Cardiac fibroblast (primary cell): ENCODE data around the gene TUNAR.

ENCODE experiments used
- DNase-seq, 2 donors: peaks; one replicate each; pipeline versions ENCODE4 v3.0.0 to v3.0.0-alpha.2; 2010; ENCODE audit warnings: low read depth in 2 of 2
- H3K4me3 ChIP-seq, 2 donors: replicated peaks in 1 of 2; 1 replicate in 1 of 2; 2 replicates in 1 of 2; pipeline ENCODE4 v1.5.1; 2011; ENCODE audit warnings: low read depth in 2 of 2, low read length in 2 of 2, mild to moderate bottlenecking in 2 of 2, moderate library complexity in 1 of 2
- CTCF ChIP-seq: IDR thresholded peaks from one replicate; pipeline ENCODE4 v1.5.1; 2011; ENCODE audit warnings: low read depth, mild to moderate bottlenecking, low read length, inconsistent platforms

Gene TUNAR

GRCh38 chr14:95832012-95832411 lies 44.6 kb upstream of the TUNAR start:
- no peak overlapping the region for H3K4me3 ChIP-seq
- no peak for TF ChIP-seq CTCF
- no peak for DNase-seq

DNA sequence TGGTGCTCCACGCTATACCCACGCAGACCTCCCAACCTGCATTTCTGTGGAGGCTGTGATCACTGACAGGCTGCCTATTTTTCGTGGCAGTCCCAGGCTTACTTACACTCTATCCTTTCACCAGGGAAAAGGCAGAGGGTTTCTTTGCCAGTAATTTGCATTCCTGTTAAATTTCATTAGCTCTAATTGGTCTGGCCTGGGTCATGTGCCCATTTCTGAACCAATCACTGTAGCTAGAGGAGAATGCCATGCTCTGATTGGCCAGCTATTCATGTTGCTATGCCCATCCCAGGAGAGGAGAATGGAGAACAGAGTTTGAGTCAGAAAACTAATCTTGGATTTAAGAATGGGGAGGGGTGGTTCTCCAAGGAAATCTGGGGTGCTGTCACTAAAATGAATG lies 43.2 kb upstream of the TUNAR start:
- no peak for DNase-seq
- no peak for TF ChIP-seq CTCF
- no peak overlapping the region for H3K4me3 ChIP-seq

DNA sequence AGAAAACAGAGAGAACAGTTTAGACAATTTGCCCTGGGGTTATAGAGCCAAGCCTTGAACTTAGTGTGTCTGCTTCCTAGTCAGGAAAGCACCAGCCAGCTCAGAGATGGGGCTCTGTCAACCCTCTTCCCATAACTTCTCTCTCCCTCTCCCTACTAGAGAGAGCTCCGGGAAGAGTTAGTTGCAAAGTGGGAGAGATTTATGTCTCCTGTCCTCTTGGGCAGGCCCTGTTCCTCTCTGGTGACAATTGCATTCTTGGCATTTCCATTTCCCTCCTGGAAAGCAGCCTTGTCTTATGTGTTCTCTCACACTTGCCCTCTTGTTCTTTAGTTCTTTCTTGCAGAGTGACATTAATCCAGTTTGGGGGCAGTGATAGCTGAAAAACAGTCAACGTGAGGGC lies 42.1 kb upstream of the TUNAR start:
- no peak overlapping the region for H3K4me3 ChIP-seq
- DNase-seq, result no peak
- TF ChIP-seq CTCF, result no peak

DNA sequence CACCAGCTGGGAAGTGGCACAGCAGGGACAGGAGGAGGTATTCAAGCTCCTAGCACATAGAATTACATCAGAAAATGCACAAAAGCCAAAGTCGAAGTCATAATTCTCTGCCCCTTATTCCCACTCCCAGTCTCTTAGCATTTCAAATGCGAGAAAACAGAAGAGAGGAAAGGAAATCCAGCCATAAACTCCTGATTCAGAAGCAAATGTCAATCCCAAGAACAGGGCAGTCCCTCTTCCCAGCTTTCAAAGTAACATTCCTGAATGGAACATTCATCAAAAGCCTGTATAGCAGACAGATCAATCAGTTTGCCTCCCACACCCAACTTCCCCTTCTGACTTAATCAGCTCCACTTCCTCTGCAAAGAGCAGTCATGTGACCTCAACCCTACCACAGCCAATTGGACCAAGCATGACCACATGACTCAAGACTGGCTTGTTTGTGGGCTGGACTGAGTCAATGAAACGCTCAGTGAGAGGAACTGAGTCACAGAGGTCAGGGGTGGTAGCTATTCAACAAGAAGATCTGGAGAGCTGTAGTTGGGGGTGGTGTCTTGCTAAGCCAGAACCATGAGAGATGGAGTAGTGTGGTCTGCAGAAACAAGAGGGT lies 41.4 kb upstream of the TUNAR start:
- DNase-seq, result no peak
- no peak overlapping the region for H3K4me3 ChIP-seq

GRCh38 chr14:95838862-95839261 lies 37.8 kb upstream of the TUNAR start:
- no peak overlapping the region for H3K4me3 ChIP-seq
- no peak for DNase-seq
- no peak for TF ChIP-seq CTCF

More for the DNA sequence above, 41.4 kb upstream of the TUNAR start:
- no peak for TF ChIP-seq CTCF

GRCh38 chr14:95840094-95840700 lies 36.4 kb upstream of the TUNAR start:
- no peak for DNase-seq

More at GRCh38 chr14:95840094-95840700, 36.4 kb upstream of the TUNAR start:
- TF ChIP-seq CTCF, result no peak
- H3K4me3 ChIP-seq, result no peak overlapping the region
